Skin of body (tissue), 2 donors: Measurements from ENCODE around the gene STXBP2. TPM values are rescaled to one million over a fixed set of nuclear protein-coding genes. Genes with fewer than 3 reads are reported as not detected.
A peak's percentile ranks its signal among the peaks of the same experiment; 100 is the strongest.

Source experiments
- DNase-seq: peaks from one replicate; lab custom pipeline; 2025; lab: John Stamatoyannopoulos, UW
- total RNA-seq: library from RNA; depleted of rRNA; stranded (reverse); fragments of >200 nt; gene quantifications from one replicate; pipeline ENCODE4 v1.2.3, GENCODE V29; 2014

Gene STXBP2
- total RNA-seq, 1 donor from 2014 or later: 25.1 TPM

DNA sequence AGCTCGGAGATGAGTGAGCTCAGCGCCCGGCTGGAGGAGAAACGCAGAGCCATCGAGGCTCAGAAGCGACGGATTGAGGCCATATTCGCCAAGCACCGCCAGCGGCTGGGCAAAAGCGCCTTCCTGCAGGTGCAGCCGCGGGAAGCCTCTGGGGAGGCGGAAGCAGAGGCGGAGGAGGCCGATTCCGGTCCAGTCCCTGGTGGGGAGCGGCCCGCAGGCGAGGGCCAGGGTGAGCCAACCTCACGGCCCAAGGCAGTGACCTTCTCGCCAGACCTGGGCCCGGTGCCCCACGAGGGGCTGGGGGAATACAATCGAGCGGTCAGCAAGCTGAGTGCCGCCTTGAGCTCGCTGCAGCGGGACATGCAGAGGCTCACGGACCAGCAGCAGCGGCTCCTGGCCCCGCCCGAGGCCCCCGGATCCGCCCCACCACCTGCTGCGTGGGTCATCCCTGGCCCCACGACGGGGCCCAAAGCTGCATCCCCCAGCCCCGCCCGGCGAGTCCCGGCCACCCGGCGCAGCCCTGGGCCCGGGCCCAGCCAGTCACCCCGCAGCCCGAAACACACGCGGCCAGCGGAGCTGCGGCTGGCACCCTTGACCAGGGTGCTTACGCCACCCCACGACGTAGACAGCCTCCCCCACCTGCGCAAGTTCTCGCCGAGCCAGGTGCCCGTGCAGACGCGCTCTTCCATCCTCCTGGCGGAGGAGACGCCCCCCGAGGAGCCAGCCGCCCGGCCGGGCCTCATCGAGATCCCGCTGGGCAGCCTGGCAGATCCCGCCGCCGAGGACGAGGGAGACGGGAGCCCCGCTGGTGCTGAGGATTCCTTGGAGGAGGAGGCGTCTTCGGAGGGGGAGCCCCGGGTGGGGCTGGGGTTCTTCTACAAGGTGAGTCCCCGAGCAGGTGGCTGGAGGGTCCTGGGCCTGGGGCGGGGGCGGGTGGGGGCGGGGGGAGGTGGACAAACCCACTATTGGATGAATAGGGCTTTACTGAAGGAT, 24.3 kb upstream of the STXBP2 start:
- DNase-seq: no peak

DNA sequence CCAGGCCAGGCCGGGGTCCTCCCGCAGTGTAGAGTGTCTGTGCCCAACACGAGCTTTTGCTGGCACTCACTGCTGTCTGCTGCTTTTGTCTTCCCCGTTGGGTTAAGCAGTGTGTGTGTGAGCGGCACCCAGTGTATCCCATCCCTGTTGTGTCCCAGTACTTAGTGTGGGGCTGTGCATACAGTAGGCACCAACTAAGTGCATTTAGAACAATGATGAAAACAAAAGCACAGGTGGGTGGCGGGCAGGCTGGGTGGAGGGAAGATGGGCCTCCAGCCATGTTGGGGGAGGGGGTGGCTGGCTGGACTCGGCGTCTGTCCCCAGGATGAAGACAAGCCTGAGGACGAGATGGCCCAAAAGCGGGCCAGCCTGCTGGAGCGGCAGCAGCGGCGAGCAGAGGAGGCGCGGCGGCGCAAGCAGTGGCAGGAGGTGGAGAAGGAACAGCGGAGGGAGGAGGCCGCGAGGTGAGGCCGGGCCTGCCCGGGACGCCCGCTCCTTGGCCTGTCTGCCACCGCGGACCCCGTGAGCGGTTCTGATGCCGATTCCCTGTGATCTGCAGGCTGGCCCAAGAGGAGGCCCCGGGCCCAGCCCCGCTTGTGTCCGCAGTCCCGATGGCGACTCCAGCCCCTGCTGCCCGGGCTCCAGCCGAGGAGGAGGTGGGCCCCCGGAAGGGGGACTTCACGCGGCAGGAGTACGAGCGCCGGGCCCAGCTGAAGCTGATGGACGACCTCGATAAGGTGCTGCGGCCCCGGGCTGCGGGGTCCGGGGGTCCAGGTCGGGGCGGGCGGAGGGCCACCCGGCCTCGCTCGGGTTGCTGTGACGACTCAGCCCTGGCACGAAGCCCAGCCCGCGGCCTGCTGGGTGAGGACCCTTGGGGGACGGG, 21.8 kb upstream of the STXBP2 start:
- no peak for DNase-seq

DNA sequence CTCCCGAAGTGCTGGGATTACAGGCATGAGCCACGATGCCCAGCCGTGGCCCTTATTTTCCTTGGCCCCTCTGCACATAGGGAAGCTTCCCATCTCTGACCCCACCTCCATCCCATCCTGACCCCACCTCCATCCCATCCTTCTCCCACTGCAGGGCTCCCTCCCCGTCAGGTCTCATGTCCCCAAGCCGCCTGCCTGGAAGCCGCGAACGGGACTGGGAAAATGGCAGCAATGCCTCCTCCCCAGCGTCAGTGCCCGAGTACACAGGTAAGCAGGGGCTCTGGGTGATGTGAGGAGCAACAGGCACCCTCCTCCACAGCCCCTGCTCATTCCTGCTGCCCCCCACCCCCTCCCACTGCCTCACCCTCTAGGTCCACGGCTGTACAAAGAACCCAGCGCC, 19.7 kb upstream of the STXBP2 start:
- DNase-seq: no peak

DNA sequence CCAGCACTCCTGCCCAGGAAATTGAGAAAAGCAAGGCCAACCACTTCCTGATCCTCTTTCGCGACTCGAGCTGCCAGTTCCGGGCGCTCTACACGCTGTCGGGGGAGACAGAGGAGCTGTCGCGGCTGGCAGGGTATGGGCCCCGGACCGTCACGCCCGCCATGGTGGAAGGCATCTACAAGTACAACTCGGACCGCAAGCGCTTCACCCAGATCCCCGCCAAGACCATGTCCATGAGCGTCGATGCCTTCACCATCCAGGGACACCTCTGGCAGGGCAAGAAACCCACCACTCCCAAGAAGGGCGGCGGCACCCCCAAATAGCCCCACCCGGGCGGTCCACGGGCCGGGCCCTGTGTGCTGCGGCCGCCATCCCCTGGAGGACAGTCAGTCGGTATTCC, 19.2 kb upstream of the STXBP2 start:
- no peak for DNase-seq

DNA sequence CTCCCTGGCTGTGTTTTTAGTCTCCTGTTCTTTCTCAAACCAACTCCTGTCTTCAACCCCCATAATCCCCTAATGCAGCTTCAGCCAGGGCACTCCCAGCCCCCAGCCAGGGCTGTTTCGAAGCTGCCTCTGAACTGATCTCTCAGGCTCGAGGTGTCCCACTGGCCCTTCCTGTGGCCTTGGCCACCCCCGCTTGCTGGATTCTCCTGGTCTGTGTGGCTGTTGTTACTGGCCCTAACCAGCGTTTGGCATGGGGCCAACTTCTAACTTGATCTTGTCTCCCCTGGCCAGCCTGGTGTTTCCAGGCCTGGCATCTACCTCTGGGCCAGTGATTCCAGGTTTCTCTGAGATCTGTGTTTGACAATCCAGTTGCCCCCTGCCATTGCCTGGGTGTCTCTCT, 18.6 kb upstream of the STXBP2 start:
- no peak for DNase-seq

DNA sequence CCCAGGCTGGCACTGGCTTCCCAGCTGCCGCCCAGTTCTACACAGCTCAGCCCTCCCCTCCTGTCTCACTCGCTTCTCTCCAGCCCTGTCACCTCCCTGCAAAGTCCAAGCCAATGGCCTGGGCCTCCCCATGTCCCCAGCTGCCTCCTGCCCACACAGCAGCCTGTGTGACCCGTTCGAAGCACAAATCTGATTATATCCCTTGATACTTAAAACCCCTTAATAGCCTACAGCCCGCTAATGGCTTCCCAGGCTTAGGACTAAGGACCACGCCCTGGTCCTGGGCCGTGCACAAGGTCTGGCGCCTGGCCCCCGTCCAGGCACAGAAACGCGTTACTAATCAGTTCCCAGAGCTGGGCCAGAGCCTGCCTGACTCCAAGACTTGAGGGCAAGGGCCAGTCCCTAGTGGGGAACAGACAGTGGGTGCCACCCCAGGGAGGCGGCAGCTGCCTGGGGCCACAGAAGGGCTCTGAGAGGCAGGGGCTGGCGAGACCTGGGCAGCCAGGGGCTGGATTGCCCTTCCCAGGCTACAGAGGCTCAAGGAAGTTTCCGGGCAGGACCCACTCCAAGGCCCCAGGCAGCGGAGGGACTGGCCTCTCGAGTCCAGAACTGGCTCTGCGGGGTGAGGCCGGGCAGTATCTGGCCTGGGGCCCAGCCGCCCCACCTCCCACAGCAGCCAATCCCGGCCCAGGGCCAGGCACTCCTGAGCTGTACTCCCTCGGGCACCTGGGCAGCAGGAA, 18.0 kb upstream of the STXBP2 start:
- no peak for DNase-seq

DNA sequence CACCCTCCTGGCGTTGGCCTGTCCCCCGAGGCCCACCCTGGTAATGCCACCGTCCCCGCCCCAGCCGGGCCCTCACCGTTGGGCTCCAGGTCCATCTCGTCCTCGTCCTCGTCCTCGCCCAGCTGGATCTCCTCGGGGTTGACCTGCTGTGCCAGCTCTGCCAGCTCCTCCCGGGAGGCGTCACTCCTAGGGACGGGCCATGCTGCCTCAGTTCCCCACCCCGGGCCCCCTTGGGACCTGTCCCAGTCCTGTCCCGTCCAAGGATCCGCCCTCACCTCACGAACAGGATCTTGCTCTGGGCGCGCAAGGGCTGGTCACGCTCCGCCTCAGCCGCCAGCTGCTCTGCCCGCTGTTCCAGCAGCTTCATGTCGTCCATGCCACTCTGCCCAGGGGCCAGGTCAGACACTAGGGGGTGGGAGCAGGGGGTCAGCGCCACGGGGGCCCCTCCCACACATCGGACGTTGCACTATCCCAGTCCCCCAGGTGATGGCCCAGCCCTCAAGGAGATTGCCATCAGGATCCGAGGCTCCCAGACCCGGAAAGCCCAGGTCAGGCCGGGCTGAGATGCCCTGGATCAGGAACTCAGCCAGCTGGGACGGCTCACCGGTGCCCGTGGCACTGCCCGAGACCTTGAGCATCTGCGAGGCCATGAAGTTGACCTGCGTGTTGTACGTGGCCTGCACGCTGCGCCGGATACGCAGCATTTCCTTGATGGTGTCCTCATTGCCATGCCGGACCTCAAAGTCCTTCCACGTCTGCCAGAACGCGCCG, 17.1 kb upstream of the STXBP2 start:
- no peak for DNase-seq

DNA sequence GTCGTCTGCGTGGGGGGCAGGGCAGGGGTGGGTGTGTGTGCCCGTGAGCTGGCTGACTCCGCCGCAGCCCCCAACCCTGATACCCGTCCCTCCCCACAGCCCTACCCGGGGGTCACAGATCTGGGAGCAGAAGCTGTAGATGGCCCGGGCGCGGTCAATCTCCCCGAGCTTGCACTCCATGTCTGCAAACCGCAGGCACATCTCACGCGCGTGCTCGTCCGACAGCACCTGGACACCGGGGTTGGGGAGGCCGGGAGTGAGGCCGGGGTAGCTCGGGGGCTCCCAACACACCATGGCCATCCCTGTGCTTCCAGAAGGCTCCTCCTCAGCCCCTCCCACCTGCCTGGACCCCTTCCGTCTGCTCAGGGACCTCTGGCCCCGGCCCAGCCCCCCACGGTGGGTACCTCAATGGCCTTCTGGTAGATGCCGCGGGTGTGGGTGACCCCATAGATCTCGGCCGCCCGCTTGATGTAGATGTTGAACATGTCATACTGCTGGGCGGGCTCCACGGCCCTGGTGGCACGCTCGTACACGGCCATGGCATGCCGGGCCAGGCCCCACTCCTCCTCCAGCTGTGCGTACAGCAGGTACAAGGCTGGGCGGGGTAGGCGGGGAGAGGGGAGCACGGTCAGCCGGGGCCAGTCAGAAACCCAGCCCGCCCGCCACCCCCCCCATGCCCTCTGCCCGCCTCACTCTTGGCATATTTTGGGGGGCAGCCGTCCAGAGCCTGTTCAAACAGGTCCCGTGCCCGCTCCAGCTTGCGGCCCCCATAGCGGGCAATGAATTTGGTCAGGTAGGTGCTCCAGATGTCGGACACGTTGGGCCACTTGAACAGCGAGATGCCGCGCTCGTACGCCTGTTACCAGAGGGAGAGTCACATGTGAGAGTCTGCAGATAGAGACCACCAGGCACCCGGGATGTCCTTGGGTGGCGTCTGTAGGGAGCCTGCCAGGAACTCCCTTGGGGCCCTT, 16.2 kb upstream of the STXBP2 start:
- DNase-seq: no peak

DNA sequence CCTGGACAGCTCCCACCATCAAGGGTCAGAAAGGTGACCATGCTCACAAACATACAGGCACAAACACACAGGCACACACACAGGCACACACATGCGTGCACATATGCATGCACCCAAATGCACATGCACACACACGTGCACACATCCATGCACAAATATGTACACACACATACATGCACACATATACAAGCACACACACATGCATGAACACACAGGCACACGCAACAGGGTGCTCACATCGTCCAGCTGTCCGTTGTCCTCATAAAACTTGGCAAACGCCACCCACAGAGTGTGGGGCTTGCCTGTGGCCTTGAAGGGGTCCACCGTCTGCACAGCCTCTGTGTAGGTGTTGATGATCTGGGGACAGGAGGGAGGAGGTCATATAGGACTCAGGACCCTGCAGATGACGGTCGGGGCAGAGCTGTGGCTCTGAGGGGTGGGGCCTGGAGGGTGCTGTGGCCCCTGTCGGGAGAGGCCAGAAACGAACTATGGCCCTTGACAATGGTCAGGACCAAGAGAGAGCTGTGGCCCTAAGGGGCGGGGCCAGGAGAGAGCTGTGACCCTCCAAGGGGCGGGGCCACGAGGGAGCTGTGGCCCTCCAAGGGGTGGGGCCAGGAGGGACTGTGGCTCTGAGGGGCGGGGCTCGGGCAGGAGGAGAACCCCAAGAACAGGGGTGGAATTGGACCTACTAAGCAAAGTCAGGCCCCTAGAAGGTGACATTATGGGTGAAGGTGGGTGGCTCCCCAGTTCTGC, 13.8 kb upstream of the STXBP2 start:
- DNase-seq: no peak

DNA sequence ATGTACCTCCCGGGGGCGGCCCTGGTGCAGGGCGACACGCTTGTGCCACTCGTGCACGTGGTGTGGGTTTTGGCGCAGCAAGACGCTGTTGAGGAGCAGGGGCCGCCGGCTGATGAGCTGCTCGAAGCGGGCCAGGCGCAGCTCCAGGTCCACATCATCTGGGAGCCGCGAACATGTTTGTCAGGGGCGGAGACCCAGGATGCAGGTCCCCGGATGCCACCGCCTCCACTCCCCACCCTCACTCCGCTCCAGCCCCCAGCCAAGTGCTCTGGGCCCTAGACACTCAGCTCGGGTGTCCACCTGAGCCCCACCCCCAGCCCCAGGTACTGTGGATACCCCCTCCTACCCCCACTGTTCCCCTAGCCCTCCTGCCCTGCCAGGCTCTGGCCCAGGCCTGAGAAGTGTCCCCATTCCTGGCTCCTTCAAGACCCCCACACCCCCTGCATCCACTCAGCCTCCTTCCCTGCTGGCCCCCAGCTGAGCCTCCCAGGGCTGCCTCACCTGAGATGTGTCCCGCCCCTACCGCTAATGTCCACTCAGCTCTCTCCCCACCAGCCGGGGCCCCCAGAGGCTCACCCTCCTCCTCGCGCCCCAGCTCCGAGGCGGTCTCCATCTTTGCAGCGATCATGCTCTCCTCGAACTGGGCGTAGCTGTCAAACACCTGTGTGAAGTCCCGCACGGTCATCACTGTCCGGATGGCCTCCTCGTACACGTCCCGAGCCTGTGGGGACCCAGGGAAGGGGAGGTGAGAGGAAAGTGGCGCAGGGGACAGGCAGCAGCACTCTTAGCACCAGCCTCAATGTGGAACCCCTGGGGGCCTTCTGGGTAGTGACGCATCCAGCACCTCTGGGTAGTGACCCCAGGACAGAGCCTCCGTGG, 12.9 kb upstream of the STXBP2 start:
- DNase-seq: no peak

DNA sequence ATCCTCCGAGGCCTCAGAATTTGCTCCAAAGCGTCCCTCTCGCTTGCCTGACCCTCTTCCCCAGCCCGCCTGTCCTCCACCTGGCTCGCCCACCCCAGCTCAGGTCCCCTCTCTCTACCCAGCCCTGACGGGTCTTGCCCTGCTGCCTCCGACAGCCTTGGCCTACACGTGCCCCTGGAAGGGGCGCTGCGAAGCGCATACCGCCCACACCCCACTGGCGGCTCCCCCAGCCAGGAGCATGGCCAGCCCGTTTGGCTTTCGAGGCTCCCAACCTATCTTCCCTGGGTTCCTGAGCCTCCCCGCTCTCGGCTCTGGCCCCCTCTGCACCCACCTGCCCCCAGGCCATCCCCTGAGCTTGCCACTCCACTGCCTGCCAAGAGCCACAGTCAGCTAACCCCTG, 12.1 kb upstream of the STXBP2 start:
- no peak for DNase-seq

DNA sequence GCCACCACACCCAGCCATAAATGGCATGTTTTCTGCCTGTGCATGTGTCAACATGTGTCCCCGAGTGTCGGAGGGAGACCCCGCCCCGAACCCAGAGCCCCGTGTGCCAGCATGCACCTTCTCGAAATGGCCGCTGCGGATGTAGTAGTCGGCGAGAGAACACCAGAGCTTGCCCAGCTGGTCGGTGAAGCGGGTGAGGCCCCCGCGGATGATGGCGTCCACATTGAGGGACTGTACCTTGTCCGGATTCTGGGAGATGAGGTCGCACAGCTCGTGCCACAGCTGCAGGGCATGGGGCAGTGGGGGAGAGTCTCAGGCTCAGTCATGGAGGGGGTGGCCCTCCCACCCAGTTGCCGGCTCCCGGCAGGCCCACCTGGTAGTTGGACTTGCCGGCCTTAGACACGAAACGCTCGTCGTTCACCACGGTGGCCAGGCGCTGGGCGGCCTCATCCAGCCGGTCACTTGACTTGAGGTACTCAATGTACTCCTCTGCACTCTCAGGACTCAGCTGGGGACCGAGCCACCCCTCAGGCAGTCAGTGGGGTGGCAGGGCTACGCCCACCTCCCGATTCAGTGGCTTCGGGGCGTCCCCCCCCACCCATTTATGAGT, 11.0 kb upstream of the STXBP2 start:
- DNase-seq: no peak

DNA sequence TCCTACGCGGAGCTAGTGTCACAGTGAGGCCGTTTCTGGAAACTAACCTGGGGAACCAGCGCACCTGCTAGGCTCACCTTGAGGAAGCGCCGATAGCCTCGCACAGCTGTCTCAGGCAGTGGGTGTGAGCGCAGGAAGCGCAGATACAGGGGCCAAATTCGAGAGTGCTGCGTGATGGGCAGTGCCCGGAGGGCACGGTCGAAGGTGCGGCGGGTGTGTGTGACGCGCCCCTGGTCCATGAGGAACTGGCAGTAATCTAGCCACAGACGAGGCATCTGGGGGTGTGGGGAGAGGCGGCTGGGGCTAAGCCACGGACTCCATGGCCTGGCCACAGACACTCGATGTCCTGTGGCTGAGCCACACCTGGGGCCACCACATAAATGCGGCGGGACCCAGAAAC, 9.7 kb upstream of the STXBP2 start:
- DNase-seq: no peak

DNA sequence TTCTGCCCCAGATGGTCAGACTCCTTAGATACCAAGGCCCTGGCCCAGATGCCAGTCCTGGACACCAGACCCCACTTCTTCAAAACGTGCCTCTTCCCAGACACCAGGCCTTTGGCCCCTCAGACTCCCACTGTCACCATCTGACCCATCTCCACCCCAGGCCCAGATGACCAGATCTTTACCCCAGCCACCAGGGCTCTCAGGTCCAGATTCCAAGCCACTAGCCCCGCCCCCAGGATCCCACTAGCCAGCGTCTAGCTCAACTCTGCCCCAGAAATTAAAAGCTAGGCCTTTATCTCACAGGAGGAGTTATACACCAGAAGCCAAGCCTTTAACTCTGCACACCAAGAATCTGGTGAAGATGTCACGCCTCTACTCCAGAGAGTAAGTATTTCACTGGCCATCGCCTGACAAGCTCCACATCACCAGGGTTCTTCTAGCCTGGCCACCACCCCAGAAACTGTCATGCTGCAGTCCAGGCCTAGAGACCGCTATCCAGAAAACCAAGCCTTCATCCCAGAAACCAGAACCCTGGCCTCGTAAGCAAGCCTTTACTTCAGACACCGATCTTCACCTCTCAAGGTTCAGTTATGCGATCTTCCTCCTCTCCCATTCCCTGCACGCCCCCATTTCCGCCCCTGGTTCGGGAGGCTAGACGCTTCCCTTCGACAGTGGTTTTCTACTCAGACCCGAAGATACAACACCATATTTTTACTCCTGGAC, 8.2 kb upstream of the STXBP2 start:
- DNase-seq: no peak

DNA sequence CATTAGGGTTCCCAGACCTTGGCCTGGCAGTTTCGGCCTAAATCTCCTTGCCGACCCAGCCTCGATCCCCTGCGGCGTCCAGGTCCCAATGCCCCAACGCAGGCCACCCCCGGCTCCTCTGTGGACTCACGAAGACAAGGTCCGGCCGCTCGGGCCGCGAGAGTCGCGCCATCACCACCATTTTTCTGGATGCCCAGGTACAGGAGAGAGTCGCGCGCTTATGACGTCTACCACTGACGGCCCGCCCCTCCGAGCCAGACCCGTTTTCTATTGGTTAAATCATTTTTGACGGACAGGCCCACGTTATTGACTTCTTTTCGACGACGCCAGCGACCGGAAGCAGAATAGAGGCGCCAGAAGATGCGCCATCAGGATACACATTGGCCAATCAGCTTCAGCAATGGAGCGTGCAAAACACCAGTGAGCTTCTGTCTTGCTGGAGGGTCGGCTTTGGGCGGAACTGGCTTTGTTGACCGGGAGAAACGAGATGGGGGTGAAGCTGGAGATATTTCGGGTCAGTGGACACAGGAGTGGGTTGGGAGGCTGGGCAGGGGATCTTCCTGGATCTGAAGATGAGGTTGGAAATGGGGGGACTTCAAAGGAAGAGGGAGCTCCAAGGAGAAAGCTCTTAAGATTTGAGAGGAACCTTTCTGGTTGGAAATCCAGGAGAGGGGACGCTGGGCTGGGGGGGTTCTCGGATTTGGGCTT, 7.4 kb upstream of the STXBP2 start, which contains the start of the genes PET100 and XAB2:
PET100 (plus strand) TSS at position 447 of the 708 bp plus-strand sequence; CDS start at position 488, 41 bp downstream.
XAB2 (minus strand) TSS at position 199 of the 708 bp plus-strand sequence; CDS start at position 181, 18 bp downstream.
- DNase-seq: peak; percentile 100

DNA sequence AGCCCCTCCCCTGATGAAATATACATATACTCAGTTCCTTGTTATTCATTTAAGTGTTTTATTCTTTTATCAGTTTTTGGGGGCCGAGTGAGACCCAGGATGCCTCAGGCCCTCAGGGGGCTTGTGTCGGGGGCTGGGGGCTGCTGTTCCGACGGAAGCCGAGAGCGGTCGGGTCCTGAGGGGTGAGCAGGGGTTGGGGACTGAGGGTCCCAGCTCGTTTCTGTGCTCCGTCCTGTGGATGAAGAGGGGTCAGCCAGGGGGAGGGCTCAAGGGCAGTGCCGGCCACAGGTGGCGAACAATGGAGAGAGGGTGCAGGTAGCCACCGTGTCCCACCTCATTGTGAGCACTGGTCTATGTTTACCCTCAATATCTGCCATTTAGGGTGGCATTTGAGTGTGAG, 5.3 kb upstream of the STXBP2 start:
- no peak for DNase-seq
